NCI-H1417 treated with DMSO at 0.1 percent for 48 hours (cell line): ENCODE results near the gene HEXD.

ENCODE experiments used
- DNase-seq: peaks from one replicate; lab custom pipeline; 2025; lab: John Stamatoyannopoulos, UW

The HEXD gene

GRCh38 chr17:82415336-82415735, 2.8 kb upstream of the HEXD start:
- no peak for DNase-seq

GRCh38 chr17:82415786-82416185, 2.4 kb upstream of the HEXD start:
- DNase-seq = no peak

GRCh38 chr17:82416264-82416663, 1.9 kb upstream of the HEXD start:
- no peak for DNase-seq

GRCh38 chr17:82416771-82417170, 1.4 kb upstream of the HEXD start:
- DNase-seq = no peak

- no peak for DNase-seq
These were observed 1.4 kb downstream of the HEXD start for GRCh38 chr17:82419540-82419939.

GRCh38 chr17:82424001-82424862, 6.1 kb downstream of the HEXD start:
- DNase-seq = no peak

GRCh38 chr17:82424863-82425159, 6.7 kb downstream of the HEXD start:
- DNase-seq = no peak

- no peak for DNase-seq
These were observed 10.4 kb downstream of the HEXD start for GRCh38 chr17:82428546-82428945.

GRCh38 chr17:82429824-82430223, 11.7 kb downstream of the HEXD start:
- no peak for DNase-seq

- no peak for DNase-seq
These were observed 13.9 kb downstream of the HEXD start for GRCh38 chr17:82432017-82432416.

GRCh38 chr17:82433560-82434215, 15.5 kb downstream of the HEXD start:
- DNase-seq = no peak

GRCh38 chr17:82434216-82434565, 16.0 kb downstream of the HEXD start:
- DNase-seq = no peak

- no peak for DNase-seq
These were observed 17.0 kb downstream of the HEXD start for GRCh38 chr17:82435103-82435502.

- no peak for DNase-seq
These were observed 17.7 kb downstream of the HEXD start for GRCh38 chr17:82435601-82436583.

GRCh38 chr17:82436601-82437324, 18.6 kb downstream of the HEXD start:
- DNase-seq = no peak

GRCh38 chr17:82437325-82437668, 19.1 kb downstream of the HEXD start:
- no peak for DNase-seq

- DNase-seq = no peak
These were observed 20.4 kb downstream of the HEXD start for GRCh38 chr17:82438401-82439193.

GRCh38 chr17:82439194-82439828, 21.2 kb downstream of the HEXD start:
- no peak for DNase-seq

- no peak for DNase-seq
These were observed 21.8 kb downstream of the HEXD start for GRCh38 chr17:82439829-82440365.

- DNase-seq = no peak
These were observed 22.4 kb downstream of the HEXD start for GRCh38 chr17:82440469-82440981.
